Progenitor cell of endocrine pancreas (in vitro differentiated cells): ENCODE measurements around the gene ST8SIA6. TPM values are rescaled to one million over a fixed set of nuclear protein-coding genes. Genes with fewer than 3 reads are reported as not detected.
"Not testable (repeated sequence)": the region's sequence is repeated elsewhere in the genome, so short reads cannot be mapped to it uniquely, and the experiment has no call there.

Experiments
- DNase-seq: peaks from one replicate; pipeline ENCODE4 v3.0.0; 2021; ENCODE audit warnings: low spot score; ENCODE audit not compliant: unreplicated experiment
- H3K27ac Mint-ChIP-seq: 2 replicates; pipeline ENCODE4 v1.8.0; 2021; ENCODE audit warnings: mild to moderate bottlenecking, moderate library complexity, mixed read lengths
- H3K27me3 Mint-ChIP-seq: 2 replicates; pipeline ENCODE4 v1.8.0; 2021; ENCODE audit warnings: mixed read lengths
- H3K36me3 Mint-ChIP-seq: 2 replicates; pipeline ENCODE4 v1.8.0; 2022; ENCODE audit warnings: mixed read lengths; ENCODE audit not compliant: insufficient read depth
- H3K4me1 Mint-ChIP-seq: 2 replicates; pipeline ENCODE4 v1.8.0; 2021; ENCODE audit warnings: low read depth, mixed read lengths
- H3K4me3 Mint-ChIP-seq: 2 replicates; pipeline ENCODE4 v1.8.0; 2021; ENCODE audit warnings: low read depth, mild to moderate bottlenecking, moderate library complexity, mixed read lengths
- H3K9me3 Mint-ChIP-seq: 2 replicates; pipeline ENCODE4 v1.8.0; 2021; ENCODE audit warnings: low read depth, mixed read lengths
- CTCF ChIP-seq: fragments of 200-600 bp; sonication (generic); IDR thresholded peaks from one replicate; pipeline ENCODE4 v1.5.0; 2021; ENCODE audit warnings: antibody characterized with exemption, mild to moderate bottlenecking; ENCODE audit not compliant: unreplicated experiment
- total RNA-seq: library from RNA; stranded (reverse); gene quantifications from 2 replicates; pipeline ENCODE4 v1.2.1, GENCODE V29; 2021

Gene ST8SIA6
- total RNA-seq, 1 donor from 2014 or later = 0.36 TPM

GRCh38 chr10:17409170-17409733, 45.1 kb downstream of the ST8SIA6 start:
- H3K27ac Mint-ChIP-seq = no peak overlapping the region
- H3K36me3 Mint-ChIP-seq = no peaks in the 10 kb centered on the region
- DNase-seq = no peak
- H3K4me3 Mint-ChIP-seq = no peak overlapping the region
- peaks cover 8% of the 10 kb centered on the region for H3K4me1 Mint-ChIP-seq
- H3K27me3 Mint-ChIP-seq = no peaks in the 10 kb centered on the region
- no peaks in the 10 kb centered on the region for H3K9me3 Mint-ChIP-seq
- TF ChIP-seq CTCF = peak; percentile 35

GRCh38 chr10:17407047-17407446, 47.3 kb downstream of the ST8SIA6 start:
- TF ChIP-seq CTCF = no peak
- no peaks in the 10 kb centered on the region for H3K27me3 Mint-ChIP-seq
- H3K4me1 Mint-ChIP-seq = peaks cover 8% of the 10 kb centered on the region
- H3K4me3 Mint-ChIP-seq = no peak overlapping the region
- no peak for DNase-seq
- H3K27ac Mint-ChIP-seq = no peak overlapping the region
- no peaks in the 10 kb centered on the region for H3K9me3 Mint-ChIP-seq
- H3K36me3 Mint-ChIP-seq = no peaks in the 10 kb centered on the region

- no peak overlapping the region for H3K4me3 Mint-ChIP-seq
- TF ChIP-seq CTCF = no peak
- H3K27me3 Mint-ChIP-seq = no peaks in the 10 kb centered on the region
- H3K36me3 Mint-ChIP-seq = peaks cover 1% of the 10 kb centered on the region
- peaks cover 8% of the 10 kb centered on the region for H3K4me1 Mint-ChIP-seq
- no peak for DNase-seq
- no peaks in the 10 kb centered on the region for H3K9me3 Mint-ChIP-seq
- peak overlapping the region; percentile 22 for H3K27ac Mint-ChIP-seq
Observed at GRCh38 chr10:17406036-17406834, 48.2 kb downstream of the ST8SIA6 start.

- H3K27ac Mint-ChIP-seq = no peak overlapping the region
Observed at GRCh38 chr10:17403161-17403560, 51.2 kb downstream of the ST8SIA6 start.

GRCh38 chr10:17402040-17402439, 52.4 kb downstream of the ST8SIA6 start:
- H3K4me3 Mint-ChIP-seq, H3K9me3 Mint-ChIP-seq, H3K27me3 Mint-ChIP-seq, H3K36me3 Mint-ChIP-seq, DNase-seq, H3K27ac Mint-ChIP-seq: not testable (repeated sequence)
- H3K4me1 Mint-ChIP-seq = peaks cover 15% of the 10 kb centered on the region

More at GRCh38 chr10:17403161-17403560, 51.2 kb downstream of the ST8SIA6 start:
- Mint-ChIP-seq H3K4me3 (no peak overlapping the region), H3K9me3 (no peaks in the 10 kb centered on the region), H3K36me3 (peaks cover 2% of the 10 kb centered on the region), H3K27me3 (no peaks in the 10 kb centered on the region), H3K4me1 (peaks cover 15% of the 10 kb centered on the region)
- no peak for DNase-seq
- TF ChIP-seq CTCF = no peak

- no peaks in the 10 kb centered on the region for H3K27me3 Mint-ChIP-seq
- no peaks in the 10 kb centered on the region for H3K36me3 Mint-ChIP-seq
- no peak overlapping the region for H3K27ac Mint-ChIP-seq
- TF ChIP-seq CTCF = no peak
- no peaks in the 10 kb centered on the region for H3K9me3 Mint-ChIP-seq
- peaks cover 7% of the 10 kb centered on the region for H3K4me1 Mint-ChIP-seq
- no peak for DNase-seq
- no peak overlapping the region for H3K4me3 Mint-ChIP-seq
Observed at GRCh38 chr10:17396004-17396403, 58.4 kb downstream of the ST8SIA6 start.
